Cardiac muscle cell (in vitro differentiated cells and primary cell): Measurements from ENCODE around the gene ABCG1. TPM values are rescaled to one million over a fixed set of nuclear protein-coding genes. Genes with fewer than 3 reads are reported as not detected.
A peak's percentile ranks its signal among the peaks of the same experiment; 100 is the strongest.

Source experiments
- DNase-seq, 2 donors: peaks; one replicate each; pipeline versions ENCODE4 v3.0.0 to v3.0.0-alpha.2; 2010 to 2017; ENCODE audit warnings: low read depth in 1 of 2, low spot score in 1 of 2
- H3K27ac ChIP-seq: fragments of 200-600 bp; sonication (generic); 2 replicates; pipeline ENCODE4 v1.5.1; 2016
- H3K27me3 ChIP-seq: fragments of 200-600 bp; sonication (generic); 2 replicates; pipeline ENCODE4 v1.6.0; 2016; ENCODE audit warnings: control low read depth
- H3K36me3 ChIP-seq: fragments of 200-600 bp; sonication (generic); 2 replicates; pipeline ENCODE4 v1.5.1; 2016; ENCODE audit warnings: control low read depth
- H3K4me1 ChIP-seq: fragments of 200-600 bp; sonication (generic); 2 replicates; pipeline ENCODE4 v1.8.1; 2017; ENCODE audit warnings: low read depth, mild to moderate bottlenecking, mixed run types
- H3K4me3 ChIP-seq: fragments of 200-600 bp; sonication (generic); 2 replicates; pipeline ENCODE4 v1.5.1; 2016; ENCODE audit warnings: mild to moderate bottlenecking
- H3K9me3 ChIP-seq: fragments of 200-600 bp; sonication (generic); 2 replicates; pipeline ENCODE4 v1.5.1; 2017; ENCODE audit warnings: low read depth, mild to moderate bottlenecking, control low read depth
- polyA plus RNA-seq: library from polyadenylated mRNA; unstranded; fragments of >200 nt; fragmentation: Nextera tagmentation; extraction: Ambion mirVana; gene quantifications from 2 replicates; pipeline ENCODE4 v1.2.1, GENCODE V29; 2016
- total RNA-seq: library from RNA; depleted of rRNA; stranded (reverse); fragments of >200 nt; gene quantifications from 2 replicates; pipeline ENCODE4 v1.2.3, GENCODE V29; 2016
- TF ChIP-seq, protein P1 (sequence below): IDR thresholded peaks from 2 replicates; pipeline ENCODE4 v1.5.1; 2012; ENCODE audit warnings: low read depth, mild to moderate bottlenecking, low read length

Gene ABCG1
- total and polyA plus RNA-seq, 2 experiments from 2014 or later: 4.0 to 4.9 TPM

GRCh38 chr21:42298237-42298636, 79.3 kb downstream of the ABCG1 start:
- no peak overlapping the region for H3K27ac ChIP-seq
- TF ChIP-seq, protein P1, sequence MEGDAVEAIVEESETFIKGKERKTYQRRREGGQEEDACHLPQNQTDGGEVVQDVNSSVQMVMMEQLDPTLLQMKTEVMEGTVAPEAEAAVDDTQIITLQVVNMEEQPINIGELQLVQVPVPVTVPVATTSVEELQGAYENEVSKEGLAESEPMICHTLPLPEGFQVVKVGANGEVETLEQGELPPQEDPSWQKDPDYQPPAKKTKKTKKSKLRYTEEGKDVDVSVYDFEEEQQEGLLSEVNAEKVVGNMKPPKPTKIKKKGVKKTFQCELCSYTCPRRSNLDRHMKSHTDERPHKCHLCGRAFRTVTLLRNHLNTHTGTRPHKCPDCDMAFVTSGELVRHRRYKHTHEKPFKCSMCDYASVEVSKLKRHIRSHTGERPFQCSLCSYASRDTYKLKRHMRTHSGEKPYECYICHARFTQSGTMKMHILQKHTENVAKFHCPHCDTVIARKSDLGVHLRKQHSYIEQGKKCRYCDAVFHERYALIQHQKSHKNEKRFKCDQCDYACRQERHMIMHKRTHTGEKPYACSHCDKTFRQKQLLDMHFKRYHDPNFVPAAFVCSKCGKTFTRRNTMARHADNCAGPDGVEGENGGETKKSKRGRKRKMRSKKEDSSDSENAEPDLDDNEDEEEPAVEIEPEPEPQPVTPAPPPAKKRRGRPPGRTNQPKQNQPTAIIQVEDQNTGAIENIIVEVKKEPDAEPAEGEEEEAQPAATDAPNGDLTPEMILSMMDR: no peak
- H3K4me3 ChIP-seq: no peak overlapping the region
- no peaks in the 10 kb centered on the region for H3K4me1 ChIP-seq
- DNase-seq: no peak
- no peaks in the 10 kb centered on the region for H3K36me3 ChIP-seq
- no peaks in the 10 kb centered on the region for H3K27me3 ChIP-seq
- no peaks in the 10 kb centered on the region for H3K9me3 ChIP-seq

GRCh38 chr21:42298657-42299056, 79.7 kb downstream of the ABCG1 start:
- no peaks in the 10 kb centered on the region for H3K36me3 ChIP-seq
- no peaks in the 10 kb centered on the region for H3K9me3 ChIP-seq
- no peaks in the 10 kb centered on the region for H3K4me1 ChIP-seq
- no peak for DNase-seq
- H3K27ac ChIP-seq: no peak overlapping the region
- H3K27me3 ChIP-seq: no peaks in the 10 kb centered on the region
- H3K4me3 ChIP-seq: no peak overlapping the region
- TF ChIP-seq, protein P1: no peak

DNA sequence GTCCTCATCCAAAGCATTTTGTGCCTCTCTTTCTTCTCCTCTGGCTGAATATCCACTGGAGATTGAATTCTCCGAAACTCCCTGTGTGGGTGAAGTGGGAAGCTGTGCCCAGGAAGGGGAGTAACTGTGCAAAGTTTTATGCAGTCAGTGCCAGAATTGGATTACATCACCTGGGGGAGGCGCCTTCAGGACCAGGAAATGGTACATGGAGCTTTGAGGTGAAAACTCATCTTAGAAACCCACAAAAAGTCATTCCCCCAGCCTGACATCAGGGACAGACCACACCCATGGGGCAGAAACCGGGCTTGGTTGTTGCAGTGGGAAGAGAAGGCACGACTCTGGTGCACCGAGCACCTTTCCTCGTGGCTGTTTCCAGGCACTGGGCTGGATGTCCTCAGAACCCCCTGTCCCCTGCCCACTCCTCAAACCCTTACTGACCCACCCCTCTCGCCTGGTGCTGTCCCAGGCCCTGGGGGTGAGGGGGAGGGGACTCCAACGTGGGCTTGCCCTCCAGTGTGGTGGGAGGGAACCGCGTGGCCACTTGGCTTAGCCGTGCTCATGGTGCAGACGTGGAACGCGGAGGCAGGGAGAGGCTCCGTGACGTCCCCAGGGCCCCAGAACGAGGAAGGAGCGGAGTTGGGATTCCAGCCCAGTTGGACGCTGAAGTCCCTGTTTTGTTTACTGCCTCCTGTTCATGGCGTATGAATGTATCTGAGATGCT, 80.5 kb downstream of the ABCG1 start:
- peak in 1 of 2 donors; percentile 30 for DNase-seq
- H3K4me3 ChIP-seq: no peak overlapping the region
- TF ChIP-seq, protein P1: no peak

DNA sequence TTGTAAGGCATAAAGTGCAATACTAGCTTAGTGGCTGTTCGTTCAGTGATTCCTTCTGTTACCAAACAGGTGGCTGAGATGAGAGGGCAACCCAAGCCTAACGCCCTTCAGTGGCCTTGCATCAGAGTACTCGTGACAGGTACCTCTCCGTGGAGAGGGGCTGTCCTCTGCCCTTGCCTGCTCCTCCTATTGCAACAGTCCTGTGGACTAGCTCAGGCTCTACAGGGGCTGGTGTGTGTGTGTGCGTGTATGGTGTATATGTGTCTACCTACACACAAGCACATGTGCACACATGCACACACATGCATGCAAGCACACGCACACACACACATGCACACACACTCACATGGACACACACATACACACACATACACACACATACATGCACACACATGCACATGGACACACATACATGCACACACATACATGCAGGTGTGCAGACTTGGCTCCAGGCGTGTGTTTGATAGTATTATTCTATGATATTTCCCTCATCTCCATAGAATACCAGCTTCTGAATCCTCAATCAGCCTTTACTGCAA, 81.2 kb downstream of the ABCG1 start:
- Histone ChIP-seq H3K27me3 (no peaks in the 10 kb centered on the region), H3K36me3 (no peaks in the 10 kb centered on the region), H3K4me1 (no peaks in the 10 kb centered on the region), H3K9me3 (no peaks in the 10 kb centered on the region), H3K4me3 (no peak overlapping the region), H3K27ac (no peak overlapping the region)
- TF ChIP-seq, protein P1: no peak
- DNase-seq: no peak

More for the DNA sequence above, 80.5 kb downstream of the ABCG1 start:
- H3K9me3 ChIP-seq: no peaks in the 10 kb centered on the region
- no peaks in the 10 kb centered on the region for H3K36me3 ChIP-seq
- H3K4me1 ChIP-seq: no peaks in the 10 kb centered on the region
- no peak overlapping the region for H3K27ac ChIP-seq
- H3K27me3 ChIP-seq: no peaks in the 10 kb centered on the region

- Histone ChIP-seq H3K4me3 (no peak overlapping the region), H3K9me3 (no peaks in the 10 kb centered on the region), H3K4me1 (no peaks in the 10 kb centered on the region), H3K27me3 (no peaks in the 10 kb centered on the region), H3K27ac (no peak overlapping the region), H3K36me3 (no peaks in the 10 kb centered on the region)
- TF ChIP-seq, protein P1: no peak
- DNase-seq: no peak
These were observed 82.0 kb downstream of the ABCG1 start for GRCh38 chr21:42300956-42301355.
